ENCODE results near the gene F7. TPM values are rescaled to one million over a fixed set of nuclear protein-coding genes. Genes with fewer than 3 reads are reported as not detected.

F7 gene
- polyA plus RNA-seq, 1 donor, result 38.1 TPM

DNA sequence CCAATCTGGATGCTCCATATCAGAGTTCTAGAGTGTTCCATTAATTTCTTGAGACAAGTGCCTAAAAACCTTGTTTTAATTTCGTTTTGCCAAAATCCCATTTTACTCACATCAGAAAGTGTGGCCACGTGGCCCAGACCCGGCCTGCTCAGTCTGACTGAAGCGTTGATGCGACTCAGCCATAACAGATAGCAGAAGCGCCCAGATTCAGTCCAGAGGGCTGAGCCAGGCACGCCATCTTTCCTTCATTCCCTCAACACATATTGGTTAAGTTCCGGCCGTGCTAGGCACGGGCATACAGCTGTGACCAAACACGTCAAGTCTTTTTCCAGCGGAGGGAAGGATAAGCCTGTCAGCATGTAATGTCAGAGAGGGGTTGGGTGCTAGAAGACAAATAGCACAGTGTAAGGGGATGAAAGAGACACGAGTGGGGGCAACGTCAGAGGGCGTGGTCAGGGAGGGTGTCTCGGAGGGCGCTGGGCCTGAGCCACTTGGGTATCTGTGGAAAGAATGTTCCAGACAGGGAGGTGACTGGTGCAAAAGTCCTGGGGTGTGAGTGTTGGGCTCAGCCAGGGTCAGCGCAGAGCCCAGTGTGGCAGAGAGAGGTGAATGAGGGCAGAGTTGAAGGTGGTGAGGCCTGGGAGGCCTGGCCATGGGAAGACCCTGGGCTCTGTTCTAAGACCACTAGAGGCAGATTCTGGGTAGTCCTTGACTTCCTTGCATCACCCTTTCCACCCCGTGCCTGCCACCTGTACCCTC is 20.1 kb downstream of the F7 start:
- H3K4me1 ChIP-seq (ENCODE audit: control insufficient read depth, insufficient read depth, low read length), result peaks cover 24% of the 10 kb centered on the region
- H3K9me3 ChIP-seq (ENCODE audit: control insufficient read depth, low read depth, low read length), result peaks cover 12% of the 10 kb centered on the region
- DNase-seq, result no peak
- no peak overlapping the region for H3K27ac ChIP-seq (ENCODE audit: low read length)
- no peak overlapping the region for H3K4me3 ChIP-seq (ENCODE audit: low read length)
- no peaks in the 10 kb centered on the region for H3K27me3 ChIP-seq (ENCODE audit: control insufficient read depth, insufficient read depth, low read length)
- H3K36me3 ChIP-seq (ENCODE audit: control insufficient read depth, insufficient read depth, low read length), result peaks cover 5% of the 10 kb centered on the region
- WGBS (ENCODE audit: insufficient coverage, low lambda C conversion rate), result 92% methylated on average over 2 of the region's 19 CpGs

DNA sequence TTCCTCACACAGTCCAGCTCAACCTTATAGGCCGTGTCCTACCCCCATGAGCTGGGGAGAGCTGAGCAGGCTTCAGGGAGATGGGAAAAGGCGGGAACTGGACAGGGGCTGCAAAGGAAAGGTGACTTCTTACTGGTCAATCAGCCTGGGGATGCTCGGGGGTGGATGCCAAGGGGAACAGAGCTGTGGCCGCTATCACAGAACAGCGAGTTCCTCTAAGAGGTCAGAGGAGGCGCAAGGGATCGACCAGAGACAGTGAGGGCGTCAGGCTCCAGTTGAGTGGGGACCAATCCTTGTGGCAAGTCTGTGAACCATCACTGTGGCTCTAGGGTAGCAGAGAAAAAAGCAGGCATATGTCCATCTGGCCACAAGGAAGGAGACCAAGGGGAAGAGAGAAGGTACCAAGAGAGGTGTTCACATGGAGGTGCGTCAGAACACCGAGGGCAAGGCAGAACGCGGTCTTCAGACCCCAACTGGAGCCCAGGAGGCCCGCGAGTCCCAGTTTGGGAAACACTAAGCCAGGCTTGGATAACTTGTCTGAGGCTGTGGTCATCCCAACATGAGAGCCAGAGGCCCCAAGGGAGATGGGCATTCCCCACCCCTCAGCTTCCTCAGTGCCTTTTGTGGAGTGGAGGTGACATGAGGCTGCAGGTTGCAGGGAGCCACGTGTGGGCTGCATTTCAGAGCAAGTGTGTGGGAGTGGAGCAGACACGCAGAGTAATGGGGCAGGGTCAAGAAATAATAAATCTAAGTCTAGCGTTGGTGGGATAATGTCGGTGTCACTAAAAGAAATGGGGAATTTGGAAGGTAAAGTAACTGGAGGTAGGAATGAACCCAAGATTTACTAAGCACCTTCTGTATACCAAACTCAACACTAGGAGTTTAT is 20.9 kb downstream of the F7 start:
- H3K4me1 ChIP-seq (ENCODE audit: control insufficient read depth, insufficient read depth, low read length), result peaks cover 24% of the 10 kb centered on the region
- H3K9me3 ChIP-seq (ENCODE audit: control insufficient read depth, low read depth, low read length), result peaks cover 12% of the 10 kb centered on the region
- peaks cover 8% of the 10 kb centered on the region for H3K36me3 ChIP-seq (ENCODE audit: control insufficient read depth, insufficient read depth, low read length)
- WGBS (ENCODE audit: insufficient coverage, low lambda C conversion rate), result 93% methylated on average over 3 of the region's 18 CpGs
- no peak overlapping the region for H3K27ac ChIP-seq (ENCODE audit: low read length)
- no peak overlapping the region for H3K4me3 ChIP-seq (ENCODE audit: low read length)
- no peak for DNase-seq
- H3K27me3 ChIP-seq (ENCODE audit: control insufficient read depth, insufficient read depth, low read length), result no peaks in the 10 kb centered on the region

DNA sequence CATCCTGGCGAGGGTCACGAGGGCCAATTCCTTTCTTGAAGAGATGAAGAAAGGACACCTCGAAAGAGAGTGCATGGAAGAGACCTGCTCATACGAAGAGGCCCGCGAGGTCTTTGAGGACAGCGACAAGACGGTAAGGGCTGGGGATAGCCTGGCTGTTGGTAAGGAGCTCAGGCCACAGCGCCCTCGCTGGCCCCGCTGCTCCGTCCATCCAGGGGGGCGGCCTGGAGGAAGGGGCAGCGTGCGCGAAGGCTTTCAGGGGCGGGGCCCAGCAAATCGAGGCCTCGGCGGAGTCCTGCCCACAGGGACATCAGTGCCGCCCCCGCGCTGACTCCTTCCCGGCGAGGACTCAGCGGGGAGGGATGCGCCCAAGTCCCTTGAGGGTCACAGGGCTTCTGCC is 23.9 kb downstream of the F7 start:
- DNase-seq, result no peak
- no CpG with 5 or more reads among the region's 27 CpGs for WGBS (ENCODE audit: insufficient coverage, low lambda C conversion rate)
- Histone ChIP-seq H3K27ac (ENCODE audit: low read length) (no peak overlapping the region), H3K4me1 (ENCODE audit: control insufficient read depth, insufficient read depth, low read length) (no peaks in the 10 kb centered on the region), H3K4me3 (ENCODE audit: low read length) (no peak overlapping the region), H3K36me3 (ENCODE audit: control insufficient read depth, insufficient read depth, low read length) (peaks cover 13% of the 10 kb centered on the region), H3K27me3 (ENCODE audit: control insufficient read depth, insufficient read depth, low read length) (no peaks in the 10 kb centered on the region), H3K9me3 (ENCODE audit: control insufficient read depth, low read depth, low read length) (peaks cover 12% of the 10 kb centered on the region)

DNA sequence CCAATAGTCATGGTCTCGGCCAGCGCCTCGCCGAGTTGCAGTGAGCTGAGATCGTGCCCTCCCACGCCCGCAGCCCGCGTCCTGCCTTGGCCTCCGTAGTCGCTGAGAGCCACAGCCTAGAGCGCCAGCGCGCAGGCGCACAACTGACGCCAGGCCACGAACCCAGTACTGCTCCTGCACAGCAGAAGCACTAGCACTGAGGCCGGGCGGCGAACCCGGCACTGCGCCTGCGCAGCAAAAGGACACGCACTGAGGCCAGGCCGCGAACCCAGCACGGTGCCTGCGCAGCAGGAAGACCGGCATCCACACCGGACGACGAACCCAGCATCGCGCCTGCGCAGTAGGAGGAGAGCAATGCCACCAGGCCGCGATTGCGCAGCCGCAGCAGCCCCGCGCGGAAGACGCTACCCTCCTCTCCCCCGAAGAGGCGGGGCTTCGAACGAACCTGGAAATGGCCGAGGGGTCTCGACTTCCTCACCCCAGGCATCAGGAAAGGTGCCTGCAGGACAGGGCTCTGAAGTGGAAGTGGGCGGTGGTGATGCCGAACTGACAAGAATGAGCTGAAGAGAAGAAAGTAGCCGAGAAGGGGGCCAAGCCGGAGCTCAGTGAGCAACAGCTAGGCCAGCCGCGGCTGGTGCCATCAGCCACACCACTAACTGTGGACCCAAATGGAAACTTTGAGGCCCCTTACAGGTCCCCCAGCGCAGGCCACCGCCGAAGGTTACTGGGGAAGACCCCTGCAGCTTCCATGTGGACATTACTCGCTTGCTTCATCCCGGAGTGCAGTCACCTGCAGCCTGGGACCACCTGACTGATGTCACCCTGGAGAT is 24.5 kb downstream of the F7 start:
- peaks cover 12% of the 10 kb centered on the region for H3K9me3 ChIP-seq (ENCODE audit: control insufficient read depth, low read depth, low read length)
- WGBS (ENCODE audit: insufficient coverage, low lambda C conversion rate), result no CpG with 5 or more reads among the region's 60 CpGs
- H3K27ac ChIP-seq (ENCODE audit: low read length), result no peak overlapping the region
- peak overlapping the region; percentile 30 for H3K4me3 ChIP-seq (ENCODE audit: low read length)
- no peaks in the 10 kb centered on the region for H3K4me1 ChIP-seq (ENCODE audit: control insufficient read depth, insufficient read depth, low read length)
- H3K27me3 ChIP-seq (ENCODE audit: control insufficient read depth, insufficient read depth, low read length), result no peaks in the 10 kb centered on the region
- no peak for DNase-seq
- peaks cover 13% of the 10 kb centered on the region for H3K36me3 ChIP-seq (ENCODE audit: control insufficient read depth, insufficient read depth, low read length)

DNA sequence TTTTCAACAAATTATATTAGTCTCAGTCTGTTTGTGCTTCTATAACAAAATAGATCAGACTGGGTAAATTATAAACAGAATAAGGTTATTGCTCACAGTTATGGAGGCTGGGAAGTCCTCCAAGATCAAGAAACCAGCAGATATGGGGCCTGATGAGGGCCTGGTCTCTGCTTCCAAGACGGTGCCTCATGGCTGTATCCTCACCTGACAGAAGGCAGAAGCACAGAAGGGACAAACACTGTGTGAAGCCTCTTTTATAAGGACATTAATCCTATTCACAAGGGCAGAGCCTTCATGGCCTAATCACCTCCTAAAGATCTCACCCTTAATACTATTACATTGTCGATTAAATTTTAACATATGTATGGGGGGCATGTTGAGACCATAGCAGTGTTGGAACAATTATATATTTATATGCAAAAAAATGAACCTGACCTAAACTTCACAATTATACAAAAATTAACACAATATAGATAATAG is 29.7 kb downstream of the F7 start:
- Histone ChIP-seq H3K4me3 (ENCODE audit: low read length) (no peak overlapping the region), H3K4me1 (ENCODE audit: control insufficient read depth, insufficient read depth, low read length) (peaks cover 7% of the 10 kb centered on the region), H3K9me3 (ENCODE audit: control insufficient read depth, low read depth, low read length) (peaks cover 2% of the 10 kb centered on the region), H3K27ac (ENCODE audit: low read length) (no peak overlapping the region), H3K36me3 (ENCODE audit: control insufficient read depth, insufficient read depth, low read length) (peaks cover 12% of the 10 kb centered on the region), H3K27me3 (ENCODE audit: control insufficient read depth, insufficient read depth, low read length) (no peaks in the 10 kb centered on the region)
- DNase-seq, result no peak
- no CpG with 5 or more reads among the region's 2 CpGs for WGBS (ENCODE audit: insufficient coverage, low lambda C conversion rate)

DNA sequence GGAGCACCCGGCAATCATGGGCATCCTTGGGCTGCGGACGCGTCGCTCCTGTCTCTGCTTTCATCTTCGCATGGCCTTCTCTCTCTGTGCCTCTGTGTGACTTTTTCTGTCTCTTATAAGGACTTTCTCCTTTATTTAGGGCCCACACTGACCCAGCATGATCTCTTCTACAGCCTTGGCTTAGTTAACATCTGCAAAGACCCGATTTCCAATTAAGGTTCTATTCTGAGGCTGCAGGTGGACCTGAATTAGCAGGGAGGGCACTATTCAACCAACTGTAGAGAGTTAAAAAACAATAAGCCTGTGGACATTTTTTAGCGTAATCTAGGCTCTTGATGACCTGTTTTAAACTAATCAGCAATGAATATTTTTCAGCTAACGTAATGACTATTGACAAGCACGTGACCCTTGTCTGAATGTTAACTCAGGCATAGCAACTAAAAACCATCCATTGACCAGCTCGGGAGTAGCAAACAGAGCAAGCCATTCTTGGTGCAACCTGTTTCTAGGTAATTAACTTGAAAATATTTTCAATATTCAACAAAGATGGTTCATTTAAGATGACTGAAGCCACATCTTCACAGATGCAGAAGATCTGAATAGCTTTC is 32.2 kb downstream of the F7 start:
- no peaks in the 10 kb centered on the region for H3K9me3 ChIP-seq (ENCODE audit: control insufficient read depth, low read depth, low read length)
- no peaks in the 10 kb centered on the region for H3K27me3 ChIP-seq (ENCODE audit: control insufficient read depth, insufficient read depth, low read length)
- WGBS (ENCODE audit: insufficient coverage, low lambda C conversion rate), result 100% methylated on average over 2 of the region's 11 CpGs
- no peak overlapping the region for H3K4me3 ChIP-seq (ENCODE audit: low read length)
- H3K4me1 ChIP-seq (ENCODE audit: control insufficient read depth, insufficient read depth, low read length), result peaks cover 7% of the 10 kb centered on the region
- no peak overlapping the region for H3K27ac ChIP-seq (ENCODE audit: low read length)
- peaks cover 20% of the 10 kb centered on the region for H3K36me3 ChIP-seq (ENCODE audit: control insufficient read depth, insufficient read depth, low read length)
- peak in 1 of 2 donors; percentile 46 for DNase-seq

DNA sequence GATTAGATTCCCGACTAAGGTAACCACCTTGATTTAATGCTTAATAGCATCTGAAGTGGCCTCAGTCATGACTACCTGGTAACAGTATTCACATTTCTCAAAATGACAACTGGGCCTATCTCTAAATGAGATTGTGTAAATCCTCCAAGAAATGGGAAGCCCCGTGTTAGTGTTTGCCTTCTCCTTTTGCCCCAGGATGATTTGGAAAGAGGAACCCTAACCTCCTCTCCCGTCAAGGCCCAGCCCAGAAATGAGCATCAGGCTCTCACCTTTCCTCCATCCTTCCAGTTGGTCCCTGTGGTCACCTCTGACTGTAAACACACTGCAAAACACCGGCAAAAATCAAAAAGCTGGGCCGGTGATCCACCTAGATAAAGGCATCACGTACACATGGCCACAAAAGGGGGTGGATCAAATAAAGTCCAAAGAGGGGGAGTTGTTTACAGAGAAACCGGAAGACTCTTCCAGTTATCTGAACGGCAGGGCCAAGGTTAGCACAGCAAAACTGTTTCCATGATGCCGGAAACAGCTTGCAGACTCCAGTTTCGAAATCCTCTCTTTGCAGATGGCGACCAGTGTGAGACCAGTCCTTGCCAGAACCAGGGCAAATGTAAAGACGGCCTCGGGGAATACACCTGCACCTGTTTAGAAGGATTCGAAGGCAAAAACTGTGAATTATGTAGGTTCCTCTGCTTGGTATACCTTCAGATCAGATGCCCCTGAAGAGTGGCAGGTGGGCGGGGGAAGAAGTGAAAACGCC is 33.4 kb downstream of the F7 start:
- H3K9me3 ChIP-seq (ENCODE audit: control insufficient read depth, low read depth, low read length), result no peaks in the 10 kb centered on the region
- 100% methylated on average over 1 of the region's 16 CpGs for WGBS (ENCODE audit: insufficient coverage, low lambda C conversion rate)
- no peaks in the 10 kb centered on the region for H3K27me3 ChIP-seq (ENCODE audit: control insufficient read depth, insufficient read depth, low read length)
- DNase-seq, result peak; percentile 33 to 58
- no peak overlapping the region for H3K27ac ChIP-seq (ENCODE audit: low read length)
- H3K36me3 ChIP-seq (ENCODE audit: control insufficient read depth, insufficient read depth, low read length), result peaks cover 28% of the 10 kb centered on the region
- H3K4me1 ChIP-seq (ENCODE audit: control insufficient read depth, insufficient read depth, low read length), result peaks cover 7% of the 10 kb centered on the region
- no peak overlapping the region for H3K4me3 ChIP-seq (ENCODE audit: low read length)

DNA sequence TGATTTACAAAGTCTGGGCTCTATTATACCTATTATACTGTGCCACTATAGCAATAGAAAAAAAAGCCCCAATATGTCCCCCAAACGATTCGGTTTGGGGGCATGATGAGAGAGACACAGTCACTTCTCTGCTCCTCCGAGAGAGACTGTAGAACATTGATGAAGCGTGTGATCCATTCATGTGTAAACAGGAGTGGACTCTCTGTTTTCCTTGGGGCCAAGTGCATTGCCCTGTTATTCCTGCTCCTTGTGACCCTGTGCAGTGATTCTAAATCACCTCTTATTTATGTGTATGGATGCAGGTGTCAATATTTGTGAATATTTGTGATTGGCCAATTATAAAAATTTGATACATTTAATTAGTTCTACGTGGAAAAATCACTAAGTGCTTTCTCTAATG is 34.0 kb downstream of the F7 start:
- no peak for DNase-seq
- WGBS (ENCODE audit: insufficient coverage, low lambda C conversion rate), result 100% methylated on average over 1 of the region's 5 CpGs
- peaks cover 27% of the 10 kb centered on the region for H3K36me3 ChIP-seq (ENCODE audit: control insufficient read depth, insufficient read depth, low read length)
- H3K9me3 ChIP-seq (ENCODE audit: control insufficient read depth, low read depth, low read length), result no peaks in the 10 kb centered on the region
- no peak overlapping the region for H3K27ac ChIP-seq (ENCODE audit: low read length)
- no peak overlapping the region for H3K4me3 ChIP-seq (ENCODE audit: low read length)
- H3K4me1 ChIP-seq (ENCODE audit: control insufficient read depth, insufficient read depth, low read length), result peaks cover 7% of the 10 kb centered on the region
- no peaks in the 10 kb centered on the region for H3K27me3 ChIP-seq (ENCODE audit: control insufficient read depth, insufficient read depth, low read length)

DNA sequence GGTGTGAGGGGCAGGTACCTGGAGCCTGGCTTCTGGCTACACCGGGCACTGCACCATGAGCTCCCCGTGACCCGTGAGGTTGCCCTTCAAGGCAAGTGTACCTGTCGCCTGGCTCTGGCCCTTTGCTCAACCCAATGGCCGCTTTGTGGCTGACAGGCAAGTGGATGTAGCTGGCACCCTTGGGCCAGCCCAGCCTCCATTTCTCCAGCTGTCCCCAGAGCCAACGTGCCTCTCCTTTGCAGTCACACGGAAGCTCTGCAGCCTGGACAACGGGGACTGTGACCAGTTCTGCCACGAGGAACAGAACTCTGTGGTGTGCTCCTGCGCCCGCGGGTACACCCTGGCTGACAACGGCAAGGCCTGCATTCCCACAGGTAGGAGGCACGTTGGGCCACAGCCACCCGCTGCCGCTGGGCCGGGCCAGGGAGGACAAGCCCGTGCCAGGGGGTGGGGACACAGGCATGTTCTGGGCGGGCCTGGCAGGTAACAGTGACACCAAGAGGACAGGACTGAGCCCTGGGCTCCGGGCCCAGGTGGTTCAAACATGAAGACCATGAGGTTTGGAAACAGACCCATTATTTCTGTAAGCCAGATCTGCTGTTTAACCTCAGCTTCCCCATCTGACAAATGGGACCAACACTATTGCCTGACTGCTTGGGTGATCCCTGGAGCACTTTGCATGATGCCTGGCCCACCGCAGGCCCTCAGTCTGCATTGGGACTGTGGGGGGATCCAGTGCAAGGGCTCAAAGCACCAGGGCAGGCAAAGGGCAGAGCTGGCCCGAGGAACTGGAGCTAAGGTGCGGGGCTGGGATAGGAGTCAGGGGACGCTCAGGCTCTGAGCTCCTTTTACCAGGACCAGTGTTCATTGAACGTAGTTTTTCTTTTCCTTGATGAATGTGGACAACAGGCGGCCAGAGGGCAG is 35.3 kb downstream of the F7 start:
- no CpG with 5 or more reads among the region's 26 CpGs for WGBS (ENCODE audit: insufficient coverage, low lambda C conversion rate)
- Histone ChIP-seq H3K4me3 (ENCODE audit: low read length) (no peak overlapping the region), H3K36me3 (ENCODE audit: control insufficient read depth, insufficient read depth, low read length) (peaks cover 27% of the 10 kb centered on the region), H3K27ac (ENCODE audit: low read length) (no peak overlapping the region), H3K4me1 (ENCODE audit: control insufficient read depth, insufficient read depth, low read length) (peaks cover 7% of the 10 kb centered on the region), H3K9me3 (ENCODE audit: control insufficient read depth, low read depth, low read length) (no peaks in the 10 kb centered on the region), H3K27me3 (ENCODE audit: control insufficient read depth, insufficient read depth, low read length) (no peaks in the 10 kb centered on the region)
- DNase-seq, result no peak
